BLaER1 treated with 17β-estradiol and CSF1 and Interleukin-3, amounts not matched to agents 10 nM and 100 nM (cell line): ENCODE data around the gene PARVB.
"Not testable (repeated sequence)": the region's sequence is repeated elsewhere in the genome, so short reads cannot be mapped to it uniquely, and the experiment has no call there.

ENCODE experiments used
- H3K27ac ChIP-seq, 11 experiments: shearing (Covaris generic); formaldehyde crosslinking; 2 replicates each; pipeline ENCODE4 v1.8.1; 2022
- H3K27me3 ChIP-seq, 11 experiments: shearing (Covaris generic); formaldehyde crosslinking; 2 replicates each; pipeline ENCODE4 v1.8.1; 2022
- H3K36me3 ChIP-seq, 11 experiments: shearing (Covaris generic); formaldehyde crosslinking; 2 replicates each; pipeline ENCODE4 v1.8.1; 2022
- H3K4me1 ChIP-seq, 10 experiments: shearing (Covaris generic); formaldehyde crosslinking; 2 replicates each; pipeline ENCODE4 v1.8.1; 2022
- H3K4me2 ChIP-seq, 11 experiments: shearing (Covaris generic); formaldehyde crosslinking; 2 replicates each; pipeline ENCODE4 v1.8.1; 2022
- H3K4me3 ChIP-seq, 10 experiments: shearing (Covaris generic); formaldehyde crosslinking; 2 replicates each; pipeline ENCODE4 v1.8.1; 2022
- H3K9ac ChIP-seq, 11 experiments: shearing (Covaris generic); formaldehyde crosslinking; 2 replicates each; pipeline ENCODE4 v1.8.1; 2022
- H3K9me3 ChIP-seq, 11 experiments: shearing (Covaris generic); formaldehyde crosslinking; replicated peaks in 1 of 11; 2 replicates each; pipeline ENCODE4 v1.8.1; 2022
- H4K20me1 ChIP-seq, 11 experiments: shearing (Covaris generic); formaldehyde crosslinking; 2 replicates each; pipeline ENCODE4 v1.8.1; 2022
- Cebpa-rat ChIP-seq, 11 experiments: shearing (Covaris generic); IDR thresholded peaks; 2 replicates each; pipeline ENCODE4 v1.8.1; 2022

PARVB gene

DNA sequence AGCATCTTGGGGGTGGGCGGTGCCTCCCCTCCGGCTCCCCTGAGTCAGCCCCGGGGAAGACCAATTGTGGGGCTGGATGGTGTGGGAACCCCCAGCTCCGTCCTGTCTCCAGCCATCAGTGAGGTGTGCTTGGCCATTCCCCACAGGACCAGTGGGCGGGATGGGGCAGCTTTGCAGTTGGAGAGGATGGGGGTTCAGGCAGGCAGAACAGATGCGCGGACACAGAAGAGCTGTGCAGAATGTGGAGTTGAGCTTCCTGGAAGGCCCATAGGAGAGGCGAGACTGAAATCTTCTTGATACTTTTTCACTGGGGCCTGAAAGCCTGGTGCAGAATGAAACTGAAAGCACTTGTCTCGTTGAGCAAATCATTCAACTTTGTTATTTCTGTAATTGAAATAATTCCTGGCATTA, 23.8 kb downstream of the PARVB start:
- Histone ChIP-seq H3K36me3 (peaks cover 0 to 26% (median 0%) of the 10 kb centered on the region in 11 experiments; a peak in 3 of 22 replicates), H4K20me1 (peaks cover 6 to 99% (median 25%) of the 10 kb centered on the region in 11 experiments; a peak in 21 of 22 replicates), H3K9me3 (peaks cover 0 to 10% (median 7%) of the 10 kb centered on the region in 11 experiments; a peak in 11 of 22 replicates), H3K27ac (no peak overlapping the region), H3K9ac (no peak overlapping the region), H3K4me1 (peaks cover 15 to 65% (median 52%) of the 10 kb centered on the region in 10 experiments; a peak in 18 of 20 replicates), H3K27me3 (peaks cover 25 to 67% (median 52%) of the 10 kb centered on the region in 11 experiments), H3K4me3 (no peak overlapping the region), H3K4me2 (peak overlapping the region; percentile 30 to 62 (median 45); a peak in 19 of 22 replicates)
- no peak for TF ChIP-seq Cebpa-rat (IDR thresholded peaks at IDR 0.05)

DNA sequence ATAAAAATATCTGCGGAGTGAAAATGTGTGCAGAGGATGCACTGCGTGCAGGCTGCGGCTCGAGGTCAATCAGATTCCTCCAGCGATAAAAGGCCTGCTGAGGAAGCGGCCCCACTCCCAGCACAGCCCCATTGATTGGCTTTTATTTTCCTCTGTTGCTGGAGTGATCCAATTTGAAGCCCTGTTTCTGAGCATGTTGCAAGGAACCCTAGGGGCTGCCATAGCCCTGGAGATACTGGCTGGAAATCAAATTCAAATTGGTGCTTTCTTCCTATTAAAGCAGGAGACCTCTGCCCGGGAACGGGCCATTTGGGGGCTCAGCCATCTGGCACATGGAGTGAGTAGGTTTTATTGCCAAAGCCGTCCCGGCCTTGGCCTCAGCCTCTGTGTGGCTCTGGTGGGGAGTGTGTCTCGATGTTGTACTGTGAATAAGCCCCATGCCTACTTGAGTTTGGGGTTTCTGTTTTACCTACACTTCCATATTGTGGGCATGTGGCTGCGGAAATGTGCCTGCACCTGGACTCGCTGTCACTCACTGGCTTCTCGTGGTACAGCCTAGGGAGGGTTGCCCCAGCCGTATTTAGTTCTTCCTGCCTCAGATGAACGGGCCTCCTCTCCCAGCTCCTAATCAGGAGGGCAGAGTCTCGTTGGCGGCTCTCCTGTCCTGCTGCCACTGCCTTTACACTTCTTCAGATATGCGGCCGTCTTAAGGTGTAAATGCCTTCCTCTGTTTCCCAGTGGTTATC, 25.6 kb downstream of the PARVB start:
- no peak overlapping the region for H3K27ac ChIP-seq
- H3K36me3 ChIP-seq, result peaks cover 0 to 26% (median 0%) of the 10 kb centered on the region in 11 experiments; a peak in 3 of 22 replicates
- H3K4me2 ChIP-seq, result peak overlapping the region in 8 of 11 experiments; percentile 20 to 59 (median 50); a peak in 14 of 22 replicates
- H4K20me1 ChIP-seq, result peaks cover 0 to 96% (median 17%) of the 10 kb centered on the region in 11 experiments; a peak in 17 of 22 replicates
- TF ChIP-seq Cebpa-rat (IDR thresholded peaks at IDR 0.05), result no peak
- H3K9ac ChIP-seq, result 0 out of 22 replicates have a peak overlapping the region, but pooled peaks of 1 of the 11 experiments have one; percentile 30
- H3K4me1 ChIP-seq, result peaks cover 7 to 48% (median 37%) of the 10 kb centered on the region in 10 experiments; a peak in 18 of 20 replicates
- H3K9me3 ChIP-seq, result peaks cover 0 to 10% (median 7%) of the 10 kb centered on the region in 11 experiments; a peak in 11 of 22 replicates
- no peak overlapping the region for H3K4me3 ChIP-seq
- peaks cover 10 to 50% (median 39%) of the 10 kb centered on the region in 11 experiments; a peak in 21 of 22 replicates for H3K27me3 ChIP-seq

DNA sequence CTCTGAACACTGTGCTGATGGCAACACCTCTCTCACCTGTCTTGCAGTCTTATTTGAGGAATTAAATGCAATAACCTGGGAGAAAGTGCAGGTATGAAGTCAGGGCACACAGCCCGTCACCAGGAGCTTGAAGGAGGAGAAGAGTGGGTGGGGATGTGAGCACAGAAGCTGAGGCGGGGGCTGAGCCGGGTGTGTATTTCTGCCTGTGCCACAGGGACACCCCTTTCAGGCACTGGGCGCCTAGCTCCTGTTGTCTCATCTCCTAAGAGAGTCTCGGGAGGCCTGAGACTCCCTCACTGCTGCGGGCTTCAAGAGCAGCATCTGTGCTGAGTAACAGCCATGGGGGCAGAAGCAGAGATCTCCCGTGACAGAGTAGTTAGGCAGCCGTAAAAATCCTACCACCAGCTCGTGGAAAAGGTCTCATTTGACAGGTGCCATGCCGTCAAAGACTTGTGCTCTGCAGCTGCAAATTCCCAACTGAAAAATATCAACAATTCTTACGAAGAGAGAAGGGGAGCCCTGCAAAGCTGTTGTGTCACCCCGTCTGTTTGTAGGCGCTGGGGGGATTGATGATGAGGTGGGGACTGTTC, 26.8 kb downstream of the PARVB start:
- Histone ChIP-seq H3K9ac (no peak overlapping the region), H4K20me1 (peaks cover 0 to 92% (median 17%) of the 10 kb centered on the region in 11 experiments; a peak in 17 of 22 replicates), H3K27me3 (peaks cover 10 to 40% (median 31%) of the 10 kb centered on the region in 11 experiments; a peak in 21 of 22 replicates), H3K27ac (no peak overlapping the region), H3K4me1 (peaks cover 7 to 43% (median 37%) of the 10 kb centered on the region in 10 experiments; a peak in 18 of 20 replicates), H3K36me3 (peaks cover 0 to 21% (median 0%) of the 10 kb centered on the region in 11 experiments; a peak in 3 of 22 replicates), H3K4me2 (peak overlapping the region in 9 of 11 experiments; percentile 3 to 59 (median 56); a peak in 16 of 22 replicates), H3K9me3 (peaks cover 0 to 7% (median 4%) of the 10 kb centered on the region in 11 experiments; a peak in 10 of 22 replicates), H3K4me3 (no peak overlapping the region)
- no peak for TF ChIP-seq Cebpa-rat (IDR thresholded peaks at IDR 0.05)

DNA sequence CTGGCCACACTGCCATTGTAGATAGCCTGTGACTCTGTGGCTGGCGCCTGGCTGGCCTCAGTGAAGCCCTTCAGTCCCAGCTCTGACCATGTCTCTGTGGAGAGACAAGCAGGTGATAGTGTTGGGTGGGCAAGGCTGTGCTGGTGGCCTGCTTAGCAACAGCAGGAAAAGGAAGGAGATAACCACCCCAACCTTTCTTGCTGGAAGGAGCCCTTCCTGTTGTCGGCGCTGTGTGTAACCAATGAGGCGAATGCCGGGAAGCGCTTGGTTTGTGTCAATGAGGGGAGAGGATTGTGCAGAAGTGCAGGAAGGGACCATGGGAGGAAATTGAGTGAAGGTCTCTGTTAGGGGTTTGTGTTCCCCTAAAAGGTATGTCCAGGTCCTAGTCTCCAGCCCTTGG, 27.3 kb downstream of the PARVB start:
- no peak for TF ChIP-seq Cebpa-rat (IDR thresholded peaks at IDR 0.05)
- no peak overlapping the region for H3K4me3 ChIP-seq

DNA sequence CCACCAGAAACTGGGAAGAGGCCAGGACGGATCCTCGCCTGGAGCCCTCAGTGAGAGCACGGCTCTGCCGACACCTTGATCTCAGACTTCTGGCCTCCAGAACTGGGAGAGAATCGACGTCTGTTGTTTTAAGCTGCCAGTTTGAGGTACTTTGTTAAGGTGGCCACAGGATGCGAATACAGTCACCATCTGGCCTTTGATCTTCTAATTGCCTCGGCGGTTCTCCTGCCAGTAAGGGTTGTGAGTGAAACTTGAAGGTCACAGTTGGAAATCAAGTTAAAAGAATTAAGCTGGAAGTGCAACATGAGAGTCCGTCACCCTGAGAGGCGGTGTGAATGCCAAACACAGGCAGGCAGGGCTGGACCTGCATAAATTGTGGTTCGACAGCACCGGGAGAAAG, 27.9 kb downstream of the PARVB start:
- Histone ChIP-seq H3K4me3 (no peak overlapping the region), H4K20me1 (peaks cover 0 to 89% (median 16%) of the 10 kb centered on the region in 11 experiments; a peak in 15 of 22 replicates), H3K4me1 (peaks cover 7 to 43% (median 37%) of the 10 kb centered on the region in 10 experiments; a peak in 18 of 20 replicates), H3K27me3 (peaks cover 10 to 33% (median 27%) of the 10 kb centered on the region in 11 experiments; a peak in 20 of 22 replicates), H3K4me2 (peak overlapping the region in 7 of 11 experiments; percentile 49 to 59 (median 57); a peak in 11 of 22 replicates), H3K9ac (no peak overlapping the region), H3K36me3 (peaks cover 0 to 12% (median 0%) of the 10 kb centered on the region in 11 experiments; a peak in 3 of 22 replicates), H3K9me3 (no peaks in the 10 kb centered on the region), H3K27ac (no peak overlapping the region)
- no peak for TF ChIP-seq Cebpa-rat (IDR thresholded peaks at IDR 0.05)

More for the DNA sequence above, 27.3 kb downstream of the PARVB start:
- Histone ChIP-seq H3K4me1 (peaks cover 7 to 43% (median 37%) of the 10 kb centered on the region in 10 experiments; a peak in 18 of 20 replicates), H3K27ac (no peak overlapping the region), H3K36me3 (peaks cover 0 to 16% (median 0%) of the 10 kb centered on the region in 11 experiments; a peak in 3 of 22 replicates), H3K27me3 (peaks cover 10 to 36% (median 28%) of the 10 kb centered on the region in 11 experiments; a peak in 20 of 22 replicates), H3K9me3 (peaks cover 0 to 2% (median 0%) of the 10 kb centered on the region in 11 experiments; a peak in 4 of 22 replicates), H4K20me1 (peaks cover 0 to 92% (median 17%) of the 10 kb centered on the region in 11 experiments; a peak in 17 of 22 replicates), H3K9ac (no peak overlapping the region), H3K4me2 (peak overlapping the region in 9 of 11 experiments; percentile 3 to 59 (median 56); a peak in 16 of 22 replicates)

DNA sequence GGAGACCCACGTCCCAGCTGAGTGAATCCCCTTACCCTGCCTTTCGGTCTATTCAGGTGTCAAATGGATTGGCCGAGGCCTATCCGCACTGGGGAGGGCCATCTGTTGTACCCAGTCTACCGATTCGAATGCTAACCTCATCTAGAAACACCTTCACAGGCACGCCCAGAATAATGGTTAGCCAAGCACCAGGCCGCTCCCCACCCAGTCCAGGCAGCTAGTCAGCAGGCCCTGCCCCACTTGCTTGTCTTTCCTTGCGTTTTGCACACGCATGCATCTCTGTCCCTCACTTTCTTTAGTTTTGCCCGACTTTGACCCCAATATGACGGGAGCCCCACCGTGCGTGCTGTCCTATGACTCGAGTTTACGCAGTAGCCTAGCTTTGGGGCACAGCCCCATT, 31.7 kb downstream of the PARVB start:
- peaks cover 0 to 72% (median 8%) of the 10 kb centered on the region in 11 experiments; a peak in 13 of 22 replicates for H4K20me1 ChIP-seq
- no peak overlapping the region for H3K4me2 ChIP-seq
- H3K27ac ChIP-seq, result no peak overlapping the region
- no peak overlapping the region for H3K4me3 ChIP-seq
- H3K4me1 ChIP-seq, result peaks cover 5 to 33% (median 25%) of the 10 kb centered on the region in 10 experiments; a peak in 18 of 20 replicates
- peaks cover 0 to 12% (median 6%) of the 10 kb centered on the region in 11 experiments; a peak in 16 of 22 replicates for H3K9me3 ChIP-seq
- H3K27me3 ChIP-seq, result peaks cover 0 to 17% (median 12%) of the 10 kb centered on the region in 11 experiments; a peak in 19 of 22 replicates
- H3K9ac ChIP-seq, result no peak overlapping the region
- TF ChIP-seq Cebpa-rat (IDR thresholded peaks at IDR 0.05), result no peak
- H3K36me3 ChIP-seq, result peaks cover 0 to 24% (median 0%) of the 10 kb centered on the region in 11 experiments; a peak in 4 of 22 replicates

DNA sequence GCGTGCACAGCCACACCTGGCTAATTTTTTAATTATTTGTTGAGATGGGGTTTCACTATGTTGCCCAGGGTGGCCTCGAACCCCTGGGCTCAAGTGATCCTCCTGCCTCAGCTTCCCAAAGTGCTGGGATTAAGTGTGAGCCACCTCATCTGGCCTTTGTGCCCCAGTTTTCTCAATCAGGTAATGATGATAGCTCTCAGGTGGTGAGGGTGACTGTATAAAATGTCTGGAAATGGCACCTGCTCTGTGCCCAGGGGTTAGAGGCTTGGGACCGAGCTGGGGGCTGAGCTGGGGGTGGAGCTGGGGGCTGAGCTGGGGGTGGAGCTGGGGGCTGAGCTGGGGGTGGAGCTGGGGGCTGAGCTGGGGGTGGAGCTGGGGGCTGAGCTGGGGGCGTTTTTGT, 32.5 kb downstream of the PARVB start:
- Histone ChIP-seq H3K9me3 (peaks cover 0 to 15% (median 8%) of the 10 kb centered on the region in 11 experiments; a peak in 16 of 22 replicates), H3K36me3 (peaks cover 0 to 24% (median 0%) of the 10 kb centered on the region in 11 experiments; a peak in 4 of 22 replicates), H3K4me1 (peaks cover 0 to 25% (median 17%) of the 10 kb centered on the region in 10 experiments; a peak in 17 of 20 replicates), H4K20me1 (peaks cover 0 to 68% (median 2%) of the 10 kb centered on the region in 11 experiments; a peak in 11 of 22 replicates)
- H3K4me2 ChIP-seq, H3K27ac ChIP-seq, H3K9ac ChIP-seq, H3K27me3 ChIP-seq, H3K4me3 ChIP-seq: not testable (repeated sequence)
